A549 (cell line): ENCODE measurements around the gene FKBP2.

Experiments used
- ELK1 ChIP-seq: fragments of 150-350 bp; IDR thresholded peaks from 2 replicates; pipeline ENCODE4 v1.6.1; 2014; ENCODE audit warnings: low read depth, mild to moderate bottlenecking, low read length
- JUN ChIP-seq, 2 experiments: fragments of >200 bp; sonication (Bioruptor Twin); formaldehyde crosslinking; IDR thresholded peaks; 2 replicates in 1 of 2; 3 replicates in 1 of 2; pipeline ENCODE4 v1.6.1; 2016 to 2017
- MAZ ChIP-seq: fragments of 150-350 bp; IDR thresholded peaks from 2 replicates; pipeline ENCODE4 v1.6.1; 2014; ENCODE audit warnings: antibody characterized with exemption, low read depth, low read length, borderline replicate concordance
- MYC ChIP-seq: IDR thresholded peaks from 2 replicates; pipeline ENCODE4 v1.6.1; 2012; ENCODE audit warnings: mild to moderate bottlenecking, inconsistent platforms, low read length, improper control_type of control experiment, borderline replicate concordance
- POLR2A ChIP-seq: IDR thresholded peaks from 2 replicates; pipeline ENCODE4 v1.6.1; 2012; ENCODE audit warnings: mild to moderate bottlenecking, low read length
- RNF2 ChIP-seq: fragments of 200-600 bp; sonication (generic); IDR thresholded peaks from 2 replicates; pipeline ENCODE4 v1.6.1; 2016; ENCODE audit warnings: low read depth, mild to moderate bottlenecking, antibody characterized with exemption, moderate library complexity, borderline replicate concordance
- TFCP2L1 ChIP-seq: fragments of 250-450 bp; sonication (Bioruptor Pico); IDR thresholded peaks from 2 replicates; pipeline ENCODE4 v1.5.0; 2021; ENCODE audit warnings: mild to moderate bottlenecking
- USF2 ChIP-seq: fragments of 450-650 bp; IDR thresholded peaks from 2 replicates; pipeline ENCODE4 v1.6.1; 2014; ENCODE audit warnings: antibody characterized with exemption
- TF ChIP-seq, protein P1 (sequence below): fragments of >200 bp; sonication (Bioruptor Twin); formaldehyde crosslinking; IDR thresholded peaks from 3 replicates; pipeline ENCODE4 v1.5.1; 2016
- TF ChIP-seq, protein P2 (sequence below): fragments of 200-600 bp; sonication (generic); IDR thresholded peaks from 2 replicates; pipeline ENCODE4 v1.6.1; 2016; ENCODE audit warnings: antibody characterized with exemption, mild to moderate bottlenecking, moderate library complexity

DNA sequence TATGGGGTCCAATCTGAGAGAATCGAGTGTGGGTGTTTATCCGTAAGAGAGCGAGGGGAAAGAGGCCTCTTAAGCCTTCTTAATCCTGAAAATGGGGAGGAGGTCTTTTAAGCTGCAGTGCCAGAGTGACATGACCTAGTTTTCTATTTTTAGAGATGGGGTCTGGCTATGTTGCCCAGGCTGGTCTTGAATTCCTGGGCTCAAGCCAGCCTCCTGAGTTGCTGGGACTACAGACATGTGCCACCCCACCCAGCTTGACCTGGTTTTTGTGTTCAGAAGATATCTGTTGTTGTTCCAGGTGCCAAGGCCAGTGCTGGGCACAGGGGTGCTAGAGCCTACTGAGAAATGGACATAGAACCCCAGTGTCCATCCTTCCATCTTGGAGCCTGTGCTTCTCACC lies 42.2 kb downstream of the FKBP2 start:
- TF ChIP-seq TFCP2L1 (no peak), MAZ (no peak), POLR2A (no peak), JUN (IDR thresholded peaks at IDR 0.05) (no peak), USF2 (no peak), RNF2 (no peak), MYC (no peak), ELK1 (no peak)
- TF ChIP-seq, protein P1, sequence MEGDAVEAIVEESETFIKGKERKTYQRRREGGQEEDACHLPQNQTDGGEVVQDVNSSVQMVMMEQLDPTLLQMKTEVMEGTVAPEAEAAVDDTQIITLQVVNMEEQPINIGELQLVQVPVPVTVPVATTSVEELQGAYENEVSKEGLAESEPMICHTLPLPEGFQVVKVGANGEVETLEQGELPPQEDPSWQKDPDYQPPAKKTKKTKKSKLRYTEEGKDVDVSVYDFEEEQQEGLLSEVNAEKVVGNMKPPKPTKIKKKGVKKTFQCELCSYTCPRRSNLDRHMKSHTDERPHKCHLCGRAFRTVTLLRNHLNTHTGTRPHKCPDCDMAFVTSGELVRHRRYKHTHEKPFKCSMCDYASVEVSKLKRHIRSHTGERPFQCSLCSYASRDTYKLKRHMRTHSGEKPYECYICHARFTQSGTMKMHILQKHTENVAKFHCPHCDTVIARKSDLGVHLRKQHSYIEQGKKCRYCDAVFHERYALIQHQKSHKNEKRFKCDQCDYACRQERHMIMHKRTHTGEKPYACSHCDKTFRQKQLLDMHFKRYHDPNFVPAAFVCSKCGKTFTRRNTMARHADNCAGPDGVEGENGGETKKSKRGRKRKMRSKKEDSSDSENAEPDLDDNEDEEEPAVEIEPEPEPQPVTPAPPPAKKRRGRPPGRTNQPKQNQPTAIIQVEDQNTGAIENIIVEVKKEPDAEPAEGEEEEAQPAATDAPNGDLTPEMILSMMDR, result no peak
- TF ChIP-seq, protein P2, sequence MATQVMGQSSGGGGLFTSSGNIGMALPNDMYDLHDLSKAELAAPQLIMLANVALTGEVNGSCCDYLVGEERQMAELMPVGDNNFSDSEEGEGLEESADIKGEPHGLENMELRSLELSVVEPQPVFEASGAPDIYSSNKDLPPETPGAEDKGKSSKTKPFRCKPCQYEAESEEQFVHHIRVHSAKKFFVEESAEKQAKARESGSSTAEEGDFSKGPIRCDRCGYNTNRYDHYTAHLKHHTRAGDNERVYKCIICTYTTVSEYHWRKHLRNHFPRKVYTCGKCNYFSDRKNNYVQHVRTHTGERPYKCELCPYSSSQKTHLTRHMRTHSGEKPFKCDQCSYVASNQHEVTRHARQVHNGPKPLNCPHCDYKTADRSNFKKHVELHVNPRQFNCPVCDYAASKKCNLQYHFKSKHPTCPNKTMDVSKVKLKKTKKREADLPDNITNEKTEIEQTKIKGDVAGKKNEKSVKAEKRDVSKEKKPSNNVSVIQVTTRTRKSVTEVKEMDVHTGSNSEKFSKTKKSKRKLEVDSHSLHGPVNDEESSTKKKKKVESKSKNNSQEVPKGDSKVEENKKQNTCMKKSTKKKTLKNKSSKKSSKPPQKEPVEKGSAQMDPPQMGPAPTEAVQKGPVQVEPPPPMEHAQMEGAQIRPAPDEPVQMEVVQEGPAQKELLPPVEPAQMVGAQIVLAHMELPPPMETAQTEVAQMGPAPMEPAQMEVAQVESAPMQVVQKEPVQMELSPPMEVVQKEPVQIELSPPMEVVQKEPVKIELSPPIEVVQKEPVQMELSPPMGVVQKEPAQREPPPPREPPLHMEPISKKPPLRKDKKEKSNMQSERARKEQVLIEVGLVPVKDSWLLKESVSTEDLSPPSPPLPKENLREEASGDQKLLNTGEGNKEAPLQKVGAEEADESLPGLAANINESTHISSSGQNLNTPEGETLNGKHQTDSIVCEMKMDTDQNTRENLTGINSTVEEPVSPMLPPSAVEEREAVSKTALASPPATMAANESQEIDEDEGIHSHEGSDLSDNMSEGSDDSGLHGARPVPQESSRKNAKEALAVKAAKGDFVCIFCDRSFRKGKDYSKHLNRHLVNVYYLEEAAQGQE, result no peak
